Fibroblast of gingiva (primary cell): ENCODE measurements around the gene IGF1R.
"Not testable (repeated sequence)": the region's sequence is repeated elsewhere in the genome, so short reads cannot be mapped to it uniquely, and the experiment has no call there.

Experiments used
- DNase-seq: peaks from one replicate; pipeline ENCODE4 v3.0.0-alpha.2; 2011; ENCODE audit warnings: low read depth

Gene IGF1R

GRCh38 chr15:99002226-99002625 is 353.9 kb downstream of the IGF1R start:
- DNase-seq = no peak

DNA sequence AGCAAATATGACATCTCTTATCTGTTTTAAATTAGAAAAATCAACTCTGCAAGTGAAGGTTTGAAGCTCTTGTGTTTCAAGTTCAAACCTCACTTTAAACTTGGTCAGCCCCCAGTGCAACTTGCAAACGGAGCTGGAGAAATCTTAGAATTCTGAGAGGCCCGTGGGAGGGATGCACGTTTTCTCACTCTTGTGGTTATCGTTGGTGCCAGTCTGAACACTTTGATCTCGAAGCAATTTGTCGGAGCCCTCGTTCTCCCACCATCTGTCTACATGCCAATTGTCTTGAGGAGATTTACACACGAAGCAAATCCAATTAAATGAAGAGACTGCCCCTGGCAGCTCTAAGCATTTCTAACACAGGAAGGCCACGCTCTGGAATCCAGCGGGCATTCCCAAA is 355.0 kb downstream of the IGF1R start:
- not testable (repeated sequence) for DNase-seq

DNA sequence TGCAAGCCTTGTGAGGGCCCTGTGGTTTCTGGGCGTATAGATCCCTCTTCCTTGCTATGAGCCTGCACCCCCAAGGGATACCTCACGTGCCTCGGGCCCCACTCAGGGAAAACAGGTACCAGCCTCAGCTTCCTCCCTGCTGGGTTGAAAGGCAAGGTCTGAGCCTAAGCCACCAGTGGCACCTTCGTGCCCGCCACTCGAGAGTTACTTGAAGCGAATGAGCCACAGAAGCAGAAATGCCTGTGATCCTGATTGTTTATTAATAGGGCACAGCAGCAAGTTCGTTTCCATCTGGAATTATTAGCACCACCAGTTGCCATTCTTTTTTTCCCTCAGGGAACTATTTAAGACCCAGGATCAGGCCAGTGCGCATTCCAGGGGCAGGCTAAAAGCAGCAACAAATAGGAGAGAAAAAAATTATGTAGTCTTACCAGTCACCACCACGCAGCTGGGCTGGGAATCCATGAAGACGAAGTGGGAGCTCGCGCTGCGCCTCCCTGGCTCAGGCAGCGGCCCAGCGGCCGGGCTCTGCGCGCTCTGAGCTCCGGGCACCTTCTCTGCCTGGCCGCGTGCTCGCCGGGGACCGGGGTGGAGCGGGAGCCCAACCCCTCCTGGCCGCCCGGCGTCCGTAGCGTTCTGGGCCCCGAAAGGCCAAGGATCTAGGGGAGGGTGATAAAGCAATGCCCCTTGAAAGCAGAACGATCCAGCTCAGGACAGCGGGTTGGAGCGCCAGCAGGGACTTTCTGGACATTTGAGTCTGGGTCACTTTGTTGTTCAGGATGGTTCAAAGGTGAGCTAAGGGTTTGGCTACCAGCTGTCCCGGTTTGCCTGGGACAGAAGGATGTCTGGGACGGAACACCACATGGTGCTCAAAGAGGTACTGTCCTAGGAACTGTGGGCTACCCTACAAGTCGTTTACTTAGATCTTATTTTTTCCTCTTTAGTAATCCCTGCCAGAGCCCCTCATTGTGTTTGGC is 356.9 kb downstream of the IGF1R start:
- not testable (repeated sequence) for DNase-seq

DNA sequence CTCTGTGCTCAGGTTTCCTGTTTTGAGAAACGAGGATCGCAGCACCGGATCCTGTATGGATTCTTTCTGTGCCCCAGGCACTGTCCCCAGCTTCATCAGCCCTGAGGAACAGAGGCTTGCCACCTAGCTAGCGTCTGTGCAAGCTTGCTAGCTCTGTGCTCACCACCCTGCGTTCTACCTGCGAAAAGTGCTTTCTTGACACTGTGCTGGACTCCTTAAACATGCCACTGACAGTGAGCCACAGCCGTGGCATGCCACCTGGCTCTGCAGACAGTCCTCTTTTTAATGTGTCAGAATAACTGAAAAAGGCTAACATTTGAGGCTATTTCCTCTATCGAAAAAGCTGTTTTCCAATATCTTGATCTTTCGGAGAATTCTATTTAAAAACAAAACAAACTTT is 357.8 kb downstream of the IGF1R start:
- DNase-seq = no peak

GRCh38 chr15:99006904-99007495 is 358.7 kb downstream of the IGF1R start:
- DNase-seq = no peak

- peak; percentile 24 for DNase-seq
Observed at GRCh38 chr15:99009741-99010330, 361.5 kb downstream of the IGF1R start.

DNA sequence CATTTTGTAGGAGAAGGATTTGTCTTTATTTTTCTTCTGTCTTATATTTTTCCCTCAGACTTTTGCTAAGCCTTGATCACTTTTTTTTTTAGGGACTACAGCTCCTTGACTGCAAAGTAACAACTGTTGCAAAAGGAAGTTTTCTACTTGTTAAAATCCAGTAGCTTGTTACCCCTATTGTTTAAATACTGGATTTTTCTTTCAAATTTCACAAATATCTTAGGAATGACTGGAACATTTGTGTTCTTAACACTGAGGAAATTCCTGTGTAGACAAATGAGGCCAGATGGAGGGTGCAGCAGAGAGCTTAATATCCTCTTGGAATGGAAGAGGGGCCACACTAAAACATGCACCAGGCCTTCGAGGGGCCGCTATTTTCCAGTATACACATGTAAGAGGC is 362.4 kb downstream of the IGF1R start:
- no peak for DNase-seq
